Measurements from ENCODE around the gene RNF212.

Gene RNF212

GRCh38 chr4:1153567-1154090 is 40.3 kb upstream of the RNF212 start:
- DNase-seq (ENCODE audit: extremely low read depth, low read depth): no peak
- TF ChIP-seq CTCF (IDR thresholded peaks at IDR 0.05; ENCODE audit: low read depth, low read length, missing control alignments): no peak
- no peak overlapping the region for H3K4me3 ChIP-seq (replicated peaks; ENCODE audit: low read depth, low read length)

GRCh38 chr4:1152290-1152689 is 38.9 kb upstream of the RNF212 start:
- no peak for DNase-seq (ENCODE audit: extremely low read depth, low read depth)
- TF ChIP-seq CTCF (IDR thresholded peaks at IDR 0.05; ENCODE audit: low read depth, low read length, missing control alignments): no peak
- H3K4me3 ChIP-seq (replicated peaks; ENCODE audit: low read depth, low read length): no peak overlapping the region

- TF ChIP-seq CTCF (IDR thresholded peaks at IDR 0.05; ENCODE audit: low read depth, low read length, missing control alignments): no peak
- no peak overlapping the region for H3K4me3 ChIP-seq (replicated peaks; ENCODE audit: low read depth, low read length)
Observed at GRCh38 chr4:1151541-1151940, 38.2 kb upstream of the RNF212 start.

GRCh38 chr4:1150875-1151274 is 37.5 kb upstream of the RNF212 start:
- DNase-seq (ENCODE audit: extremely low read depth, low read depth): no peak
- no peak for TF ChIP-seq CTCF (IDR thresholded peaks at IDR 0.05; ENCODE audit: low read depth, low read length, missing control alignments)
- H3K4me3 ChIP-seq (replicated peaks; ENCODE audit: low read depth, low read length): no peak overlapping the region

More at GRCh38 chr4:1151541-1151940, 38.2 kb upstream of the RNF212 start:
- no peak for DNase-seq (ENCODE audit: extremely low read depth, low read depth)

GRCh38 chr4:1139860-1140259 is 26.5 kb upstream of the RNF212 start:
- DNase-seq (ENCODE audit: extremely low read depth, low read depth): no peak
- no peak for TF ChIP-seq CTCF (IDR thresholded peaks at IDR 0.05; ENCODE audit: low read depth, low read length, missing control alignments)
- H3K4me3 ChIP-seq (replicated peaks; ENCODE audit: low read depth, low read length): no peak overlapping the region

- no peak for DNase-seq (ENCODE audit: extremely low read depth, low read depth)
- TF ChIP-seq CTCF (IDR thresholded peaks at IDR 0.05; ENCODE audit: low read depth, low read length, missing control alignments): no peak
- no peak overlapping the region for H3K4me3 ChIP-seq (replicated peaks; ENCODE audit: low read depth, low read length)
Observed at GRCh38 chr4:1137850-1138249, 24.5 kb upstream of the RNF212 start.

All from HFF-Myc (cell line).